KOPT-K1 (cell line): Measurements from ENCODE around the gene PAEP.

Experiments
- H3K27ac ChIP-seq: fragments of 200-600 bp; sonication (generic); 2 replicates; pipeline ENCODE4 v1.5.1; 2016; ENCODE audit warnings: antibody characterized with exemption, mild to moderate bottlenecking, low read depth, low read length; ENCODE audit not compliant: poor library complexity, severe bottlenecking
- H3K36me3 ChIP-seq: fragments of 200-600 bp; sonication (generic); 2 replicates; pipeline ENCODE4 v1.5.1; 2017; ENCODE audit warnings: antibody characterized with exemption, mild to moderate bottlenecking, low read length, moderate library complexity; ENCODE audit not compliant: insufficient read depth
- H3K9me3 ChIP-seq: fragments of 200-600 bp; sonication (generic); 2 replicates; pipeline ENCODE4 v1.5.1; 2017; ENCODE audit warnings: antibody characterized with exemption, low read length, mild to moderate bottlenecking; ENCODE audit not compliant: insufficient read depth, poor library complexity, severe bottlenecking

PAEP gene

GRCh38 chr9:135552698-135553171, 8.8 kb upstream of the PAEP start:
- no peaks in the 10 kb centered on the region for H3K36me3 ChIP-seq
- no peak overlapping the region for H3K27ac ChIP-seq
- no peaks in the 10 kb centered on the region for H3K9me3 ChIP-seq

GRCh38 chr9:135554718-135555117, 6.8 kb upstream of the PAEP start:
- H3K27ac ChIP-seq: no peak overlapping the region
- no peaks in the 10 kb centered on the region for H3K9me3 ChIP-seq
- no peaks in the 10 kb centered on the region for H3K36me3 ChIP-seq

DNA sequence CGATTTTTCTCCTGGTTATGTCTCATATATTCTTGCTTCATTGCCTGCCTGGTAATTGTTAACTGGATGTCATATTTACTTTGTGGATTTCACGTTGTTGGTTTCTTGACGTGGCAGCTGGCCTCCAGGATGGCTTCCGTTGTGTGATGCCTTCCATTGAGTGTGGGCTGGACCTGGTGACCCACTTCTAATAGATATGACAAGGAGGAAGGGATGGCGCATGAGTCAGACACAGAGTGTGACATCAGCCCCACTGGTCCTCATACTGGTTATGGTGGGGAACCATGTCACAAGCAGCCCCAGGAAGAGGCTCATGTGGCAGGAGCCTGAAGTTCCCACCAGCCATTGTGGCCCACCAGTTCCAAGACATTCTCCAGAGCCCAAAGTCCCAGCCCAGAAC, 6.4 kb upstream of the PAEP start:
- Histone ChIP-seq H3K36me3 (no peaks in the 10 kb centered on the region), H3K9me3 (no peaks in the 10 kb centered on the region), H3K27ac (no peak overlapping the region)

- Histone ChIP-seq H3K9me3 (no peaks in the 10 kb centered on the region), H3K36me3 (no peaks in the 10 kb centered on the region), H3K27ac (no peak overlapping the region)
Observed at GRCh38 chr9:135555910-135556309, 5.6 kb upstream of the PAEP start.

GRCh38 chr9:135559606-135560005, 1.9 kb upstream of the PAEP start:
- Histone ChIP-seq H3K27ac (no peak overlapping the region), H3K36me3 (no peaks in the 10 kb centered on the region), H3K9me3 (no peaks in the 10 kb centered on the region)

GRCh38 chr9:135562235-135562745, 734 bp downstream of the PAEP start:
- Histone ChIP-seq H3K36me3 (no peaks in the 10 kb centered on the region), H3K9me3 (no peaks in the 10 kb centered on the region), H3K27ac (no peak overlapping the region)

- no peaks in the 10 kb centered on the region for H3K36me3 ChIP-seq
- no peaks in the 10 kb centered on the region for H3K9me3 ChIP-seq
- no peak overlapping the region for H3K27ac ChIP-seq
Observed at GRCh38 chr9:135563039-135563476, 1.5 kb downstream of the PAEP start.

- no peaks in the 10 kb centered on the region for H3K9me3 ChIP-seq
- H3K36me3 ChIP-seq: no peaks in the 10 kb centered on the region
- H3K27ac ChIP-seq: no peak overlapping the region
Observed at GRCh38 chr9:135563858-135564257, 2.3 kb downstream of the PAEP start.

- H3K27ac ChIP-seq: no peak overlapping the region
- H3K36me3 ChIP-seq: no peaks in the 10 kb centered on the region
- H3K9me3 ChIP-seq: peaks cover 5% of the 10 kb centered on the region
Observed at GRCh38 chr9:135565141-135565628, 3.6 kb downstream of the PAEP start.

DNA sequence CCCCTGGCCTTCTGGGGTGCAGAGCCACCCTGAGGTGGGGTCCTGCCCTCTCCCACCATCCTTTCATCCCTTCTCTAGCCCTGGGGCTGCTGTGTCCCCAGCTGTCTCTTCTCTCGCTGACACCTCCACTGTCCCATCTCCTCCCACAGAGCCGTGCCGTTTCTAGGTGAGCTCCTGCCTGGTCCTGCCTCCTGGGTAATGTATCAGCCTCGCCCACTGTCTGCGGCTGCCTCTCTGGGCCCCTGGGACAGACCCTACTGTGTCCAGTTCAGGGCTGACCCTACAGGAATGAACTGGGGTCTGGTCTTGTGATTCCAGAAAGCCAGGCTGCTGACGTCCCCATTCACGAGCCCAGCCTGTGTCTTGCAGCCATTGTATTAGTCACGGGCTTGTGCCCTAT, 4.1 kb downstream of the PAEP start:
- H3K9me3 ChIP-seq: peaks cover 5% of the 10 kb centered on the region
- no peak overlapping the region for H3K27ac ChIP-seq
- H3K36me3 ChIP-seq: no peaks in the 10 kb centered on the region

GRCh38 chr9:135566552-135566951, 5.0 kb downstream of the PAEP start:
- no peak overlapping the region for H3K27ac ChIP-seq
- H3K36me3 ChIP-seq: no peaks in the 10 kb centered on the region
- peaks cover 5% of the 10 kb centered on the region for H3K9me3 ChIP-seq

GRCh38 chr9:135567311-135567710, 5.8 kb downstream of the PAEP start:
- H3K27ac ChIP-seq: no peak overlapping the region
- no peaks in the 10 kb centered on the region for H3K36me3 ChIP-seq
- peaks cover 5% of the 10 kb centered on the region for H3K9me3 ChIP-seq

DNA sequence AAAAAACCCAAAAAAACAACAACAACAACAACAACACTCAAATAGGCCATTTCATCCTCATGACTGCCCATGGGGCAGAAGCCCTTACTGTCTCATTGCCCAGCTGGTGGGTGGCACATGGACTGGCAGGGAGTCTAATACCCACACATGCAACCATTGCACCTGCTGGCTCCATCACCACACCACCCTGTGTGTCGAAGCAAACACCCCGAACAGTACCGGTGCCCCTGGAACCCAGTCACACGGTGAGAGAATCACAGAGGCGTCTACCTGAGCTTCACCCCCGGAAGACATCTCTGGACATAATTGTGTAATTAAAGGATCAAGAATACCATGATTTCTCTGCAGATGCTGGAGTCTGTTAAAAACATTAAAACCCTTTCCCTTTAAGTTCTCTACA, 6.5 kb downstream of the PAEP start:
- H3K9me3 ChIP-seq: peaks cover 5% of the 10 kb centered on the region
- H3K36me3 ChIP-seq: no peaks in the 10 kb centered on the region
- H3K27ac ChIP-seq: no peak overlapping the region

- Histone ChIP-seq H3K36me3 (no peaks in the 10 kb centered on the region), H3K9me3 (peaks cover 5% of the 10 kb centered on the region), H3K27ac (no peak overlapping the region)
Observed at GRCh38 chr9:135570456-135570855, 8.9 kb downstream of the PAEP start.

DNA sequence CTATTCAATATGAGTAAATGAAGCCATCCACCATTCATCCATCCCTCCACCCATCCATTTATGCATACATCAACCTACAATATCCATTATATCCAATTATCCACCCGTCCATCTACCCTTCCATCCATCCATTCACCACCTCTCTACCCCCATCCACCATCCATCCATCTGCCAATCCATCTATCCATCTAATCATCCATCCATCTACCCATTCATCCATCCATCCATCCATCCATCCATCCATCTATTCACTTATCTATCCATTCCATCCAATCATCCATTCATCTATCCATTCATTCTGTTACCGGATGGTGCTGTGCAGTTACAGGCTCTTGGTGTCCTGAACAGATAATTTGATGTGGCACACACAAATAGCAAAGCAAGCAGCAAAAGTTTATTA, 10.7 kb downstream of the PAEP start:
- Histone ChIP-seq H3K9me3 (peaks cover 5% of the 10 kb centered on the region), H3K36me3 (no peaks in the 10 kb centered on the region), H3K27ac (no peak overlapping the region)

- Histone ChIP-seq H3K9me3 (peaks cover 5% of the 10 kb centered on the region), H3K36me3 (no peaks in the 10 kb centered on the region), H3K27ac (no peak overlapping the region)
Observed at GRCh38 chr9:135573124-135573523, 11.6 kb downstream of the PAEP start.
